Measurements from ENCODE around the gene LRP3.

DNA sequence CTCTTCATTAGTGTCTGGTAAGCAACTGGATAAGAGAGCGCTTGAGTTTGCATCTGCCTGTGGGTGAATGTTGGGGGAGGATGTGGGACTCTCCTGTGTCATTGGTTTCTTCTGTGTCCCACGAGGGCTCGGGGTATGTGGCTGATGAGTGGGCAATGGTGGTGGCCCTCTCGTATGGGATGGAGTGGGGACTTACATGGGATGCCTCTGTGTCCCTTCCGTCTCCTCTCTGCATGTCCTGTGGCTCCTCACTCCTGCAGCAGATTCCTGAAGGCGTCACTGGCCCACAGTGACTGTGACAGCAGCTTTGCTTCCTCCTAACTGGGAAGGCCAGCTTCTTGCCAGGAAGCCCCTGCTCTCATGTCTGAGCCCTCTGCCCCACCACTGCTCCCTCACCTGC lies 2.6 kb upstream of the LRP3 start:
- TF ChIP-seq, protein P1, sequence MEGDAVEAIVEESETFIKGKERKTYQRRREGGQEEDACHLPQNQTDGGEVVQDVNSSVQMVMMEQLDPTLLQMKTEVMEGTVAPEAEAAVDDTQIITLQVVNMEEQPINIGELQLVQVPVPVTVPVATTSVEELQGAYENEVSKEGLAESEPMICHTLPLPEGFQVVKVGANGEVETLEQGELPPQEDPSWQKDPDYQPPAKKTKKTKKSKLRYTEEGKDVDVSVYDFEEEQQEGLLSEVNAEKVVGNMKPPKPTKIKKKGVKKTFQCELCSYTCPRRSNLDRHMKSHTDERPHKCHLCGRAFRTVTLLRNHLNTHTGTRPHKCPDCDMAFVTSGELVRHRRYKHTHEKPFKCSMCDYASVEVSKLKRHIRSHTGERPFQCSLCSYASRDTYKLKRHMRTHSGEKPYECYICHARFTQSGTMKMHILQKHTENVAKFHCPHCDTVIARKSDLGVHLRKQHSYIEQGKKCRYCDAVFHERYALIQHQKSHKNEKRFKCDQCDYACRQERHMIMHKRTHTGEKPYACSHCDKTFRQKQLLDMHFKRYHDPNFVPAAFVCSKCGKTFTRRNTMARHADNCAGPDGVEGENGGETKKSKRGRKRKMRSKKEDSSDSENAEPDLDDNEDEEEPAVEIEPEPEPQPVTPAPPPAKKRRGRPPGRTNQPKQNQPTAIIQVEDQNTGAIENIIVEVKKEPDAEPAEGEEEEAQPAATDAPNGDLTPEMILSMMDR (IDR thresholded peaks at IDR 0.05; ENCODE audit: low read depth, low read length, poor library complexity, severe bottlenecking) = no peak
- no peak for TF ChIP-seq EZH2phosphoT487 (IDR thresholded peaks at IDR 0.05; ENCODE audit: borderline replicate concordance, low read length)

Measured in DOHH2 (cell line).